ENCODE measurements around the gene AQP12A.

The AQP12A gene

GRCh38 chr2:240707821-240708220 lies 16.2 kb downstream of the AQP12A start:
- TF ChIP-seq, protein P1, sequence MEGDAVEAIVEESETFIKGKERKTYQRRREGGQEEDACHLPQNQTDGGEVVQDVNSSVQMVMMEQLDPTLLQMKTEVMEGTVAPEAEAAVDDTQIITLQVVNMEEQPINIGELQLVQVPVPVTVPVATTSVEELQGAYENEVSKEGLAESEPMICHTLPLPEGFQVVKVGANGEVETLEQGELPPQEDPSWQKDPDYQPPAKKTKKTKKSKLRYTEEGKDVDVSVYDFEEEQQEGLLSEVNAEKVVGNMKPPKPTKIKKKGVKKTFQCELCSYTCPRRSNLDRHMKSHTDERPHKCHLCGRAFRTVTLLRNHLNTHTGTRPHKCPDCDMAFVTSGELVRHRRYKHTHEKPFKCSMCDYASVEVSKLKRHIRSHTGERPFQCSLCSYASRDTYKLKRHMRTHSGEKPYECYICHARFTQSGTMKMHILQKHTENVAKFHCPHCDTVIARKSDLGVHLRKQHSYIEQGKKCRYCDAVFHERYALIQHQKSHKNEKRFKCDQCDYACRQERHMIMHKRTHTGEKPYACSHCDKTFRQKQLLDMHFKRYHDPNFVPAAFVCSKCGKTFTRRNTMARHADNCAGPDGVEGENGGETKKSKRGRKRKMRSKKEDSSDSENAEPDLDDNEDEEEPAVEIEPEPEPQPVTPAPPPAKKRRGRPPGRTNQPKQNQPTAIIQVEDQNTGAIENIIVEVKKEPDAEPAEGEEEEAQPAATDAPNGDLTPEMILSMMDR (IDR thresholded peaks at IDR 0.05; ENCODE audit: insufficient read depth, missing control alignments), result no peak
- FAIRE-seq, result no peak
- DNase-seq (ENCODE audit: insufficient read length, low spot score), result no peak

GRCh38 chr2:240708457-240708856 lies 16.8 kb downstream of the AQP12A start:
- no peak for FAIRE-seq
- DNase-seq (ENCODE audit: insufficient read length, low spot score), result no peak
- TF ChIP-seq, protein P1 (IDR thresholded peaks at IDR 0.05; ENCODE audit: insufficient read depth, missing control alignments), result no peak

DNA sequence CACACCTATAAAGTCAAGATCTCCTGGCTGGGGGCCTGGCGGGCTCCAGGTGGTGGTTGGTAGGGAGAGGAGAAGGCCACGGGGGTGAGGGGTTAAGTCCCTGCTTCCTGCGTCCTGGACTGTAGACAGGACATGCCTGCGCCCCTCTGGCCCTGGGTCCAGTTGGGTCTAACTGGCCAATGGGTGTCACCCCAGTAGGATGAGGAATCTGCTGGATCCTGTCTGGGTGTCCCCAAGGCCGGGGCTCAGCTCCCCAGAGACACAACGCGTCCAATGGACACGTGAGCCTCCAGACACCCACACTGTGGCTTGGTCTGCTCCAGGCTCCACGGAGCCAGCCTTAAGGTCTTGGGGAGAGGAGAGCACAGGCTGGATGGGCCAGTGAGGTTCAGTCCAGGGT lies 19.6 kb downstream of the AQP12A start:
- TF ChIP-seq, protein P1 (IDR thresholded peaks at IDR 0.05; ENCODE audit: insufficient read depth, missing control alignments), result no peak
- no peak for DNase-seq (ENCODE audit: insufficient read length, low spot score)
- no peak for FAIRE-seq

DNA sequence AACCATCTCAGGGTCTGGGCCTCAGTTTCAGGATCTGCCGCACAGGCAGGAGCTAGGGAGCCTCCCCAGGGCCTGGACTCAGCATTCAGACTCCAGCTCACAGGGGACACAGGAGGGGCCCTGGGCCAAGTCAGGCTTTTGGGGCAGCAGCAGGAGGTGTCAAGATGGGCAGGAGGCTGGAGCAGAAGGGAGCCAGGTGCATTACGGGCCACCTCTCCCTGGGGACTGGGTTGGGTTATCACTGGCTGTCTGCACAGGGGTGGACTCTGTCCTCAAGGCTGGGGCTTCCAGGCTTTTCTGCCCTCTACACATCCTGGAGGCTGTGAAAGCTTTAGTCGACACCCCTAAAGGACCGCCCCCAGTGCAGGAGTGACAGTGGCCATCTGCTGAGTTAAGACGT lies 20.0 kb downstream of the AQP12A start:
- FAIRE-seq (no peak), DNase-seq (ENCODE audit: insufficient read length, low spot score) (no peak)
- TF ChIP-seq, protein P1 (IDR thresholded peaks at IDR 0.05; ENCODE audit: insufficient read depth, missing control alignments), result no peak

DNA sequence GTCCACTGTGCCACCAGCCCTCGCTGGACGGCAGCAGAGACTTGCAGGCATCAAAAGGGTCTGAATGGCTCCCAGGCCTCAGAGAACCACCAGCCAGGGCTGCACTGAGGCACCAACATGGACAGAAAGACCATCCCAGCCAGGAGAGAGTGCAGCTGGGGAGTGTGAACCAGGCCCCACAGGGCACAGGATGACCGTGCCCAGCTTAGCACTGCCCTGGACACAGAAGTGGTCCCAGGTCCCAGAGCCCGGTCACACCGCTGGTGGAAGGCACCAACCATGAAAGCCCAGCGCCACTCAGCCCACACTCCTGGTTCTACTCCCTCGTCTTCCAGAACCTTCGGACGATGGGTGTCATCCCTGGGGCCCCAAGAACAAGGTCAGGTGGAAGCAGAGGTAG lies 20.5 kb downstream of the AQP12A start:
- TF ChIP-seq, protein P1 (IDR thresholded peaks at IDR 0.05; ENCODE audit: insufficient read depth, missing control alignments), result no peak
- DNase-seq (ENCODE audit: insufficient read length, low spot score) (no peak), FAIRE-seq (no peak)

- DNase-seq (ENCODE audit: insufficient read length, low spot score) (no peak), FAIRE-seq (no peak)
- TF ChIP-seq, protein P1 (IDR thresholded peaks at IDR 0.05; ENCODE audit: insufficient read depth, missing control alignments), result no peak
These were observed 21.6 kb downstream of the AQP12A start for GRCh38 chr2:240713071-240713927.

Data from D721Med (cell line).